Raji (cell line): ENCODE results near the gene THAP11.

Experiments
- POLR2A ChIP-seq: IDR thresholded peaks from 2 replicates; pipeline ENCODE4 v1.6.1; 2011; ENCODE audit warnings: low read depth, low read length, control low read depth; ENCODE audit not compliant: insufficient read depth

THAP11 gene

GRCh38 chr16:67825906-67826305 lies 16.2 kb upstream of the THAP11 start:
- TF ChIP-seq POLR2A = no peak

GRCh38 chr16:67828651-67829050 lies 13.5 kb upstream of the THAP11 start:
- no peak for TF ChIP-seq POLR2A

GRCh38 chr16:67833030-67833414 lies 9.1 kb upstream of the THAP11 start:
- no peak for TF ChIP-seq POLR2A

GRCh38 chr16:67833415-67834241 lies 8.5 kb upstream of the THAP11 start:
- TF ChIP-seq POLR2A = peak; percentile 98

GRCh38 chr16:67834242-67834614 lies 7.9 kb upstream of the THAP11 start:
- TF ChIP-seq POLR2A = no peak

- no peak for TF ChIP-seq POLR2A
Observed at GRCh38 chr16:67837811-67838210, 4.3 kb upstream of the THAP11 start.

- TF ChIP-seq POLR2A = no peak
Observed at GRCh38 chr16:67841198-67841815, 813 bp upstream of the THAP11 start.

- TF ChIP-seq POLR2A = peak; percentile 63
Observed at GRCh38 chr16:67842509-67843342, 606 bp downstream of the THAP11 start.

GRCh38 chr16:67843343-67843765 lies 1.2 kb downstream of the THAP11 start:
- TF ChIP-seq POLR2A = no peak

GRCh38 chr16:67844497-67844896 lies 2.4 kb downstream of the THAP11 start:
- no peak for TF ChIP-seq POLR2A

GRCh38 chr16:67845291-67846062 lies 3.4 kb downstream of the THAP11 start:
- TF ChIP-seq POLR2A = no peak

GRCh38 chr16:67846063-67846319 lies 3.9 kb downstream of the THAP11 start:
- TF ChIP-seq POLR2A = no peak

GRCh38 chr16:67846320-67847063 lies 4.4 kb downstream of the THAP11 start, which contains the start of gene NUTF2:
NUTF2 (plus strand) TSS chr16:67846933; CDS start chr16:67865131, 18,198 bp downstream.
- TF ChIP-seq POLR2A = peak; percentile 73
